Activated T-helper 1 cell treated with Interleukin-2 at 50 U/mL for 16 hours (primary cell): ENCODE measurements around the gene CD6.
"Not testable (repeated sequence)": the region's sequence is repeated elsewhere in the genome, so short reads cannot be mapped to it uniquely, and the experiment has no call there.

Experiments used
- DNase-seq: peaks from one replicate; pipeline ENCODE4 v3.0.0-alpha.2; 2020; ENCODE audit warnings: low read depth

CD6 gene

DNA sequence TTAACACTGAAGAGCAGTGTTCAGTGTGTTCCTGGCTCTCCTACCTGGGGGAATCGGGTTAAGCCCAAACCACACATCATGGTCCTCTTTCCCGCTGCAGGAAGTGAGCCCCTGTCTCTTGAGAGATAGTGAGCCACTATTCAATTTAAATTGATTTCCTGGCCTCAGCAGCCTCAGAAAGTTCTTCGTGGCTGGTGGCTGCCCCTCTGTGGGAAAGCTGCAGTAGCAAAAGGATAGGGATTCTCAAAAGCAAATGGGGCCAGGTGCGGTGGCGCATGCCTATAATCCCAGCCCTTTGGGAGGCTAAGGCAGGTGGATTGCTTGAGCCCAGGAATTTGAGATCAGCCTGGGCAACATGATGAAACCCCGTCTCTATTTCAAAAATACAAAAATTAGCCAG lies 81.7 kb downstream of the CD6 start:
- DNase-seq = no peak

DNA sequence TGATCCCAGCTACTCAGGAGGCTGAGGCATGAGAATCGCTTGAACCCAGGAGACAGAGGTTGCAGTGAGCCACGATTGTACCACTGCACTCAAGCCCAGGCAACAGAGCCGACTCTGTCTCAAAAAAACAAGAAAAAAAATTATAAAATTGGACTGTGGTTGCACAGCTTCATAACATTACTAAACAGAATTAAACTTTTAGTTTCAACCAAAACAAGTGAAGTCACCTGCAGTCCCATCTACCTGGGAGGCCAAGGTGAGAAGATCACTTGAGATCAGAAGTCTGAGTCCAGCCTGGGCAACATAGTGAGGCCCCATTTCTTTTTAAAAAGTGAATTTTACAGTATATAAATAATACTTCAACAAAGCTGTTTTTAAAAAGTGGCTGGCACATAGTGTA lies 83.0 kb downstream of the CD6 start:
- DNase-seq = no peak

DNA sequence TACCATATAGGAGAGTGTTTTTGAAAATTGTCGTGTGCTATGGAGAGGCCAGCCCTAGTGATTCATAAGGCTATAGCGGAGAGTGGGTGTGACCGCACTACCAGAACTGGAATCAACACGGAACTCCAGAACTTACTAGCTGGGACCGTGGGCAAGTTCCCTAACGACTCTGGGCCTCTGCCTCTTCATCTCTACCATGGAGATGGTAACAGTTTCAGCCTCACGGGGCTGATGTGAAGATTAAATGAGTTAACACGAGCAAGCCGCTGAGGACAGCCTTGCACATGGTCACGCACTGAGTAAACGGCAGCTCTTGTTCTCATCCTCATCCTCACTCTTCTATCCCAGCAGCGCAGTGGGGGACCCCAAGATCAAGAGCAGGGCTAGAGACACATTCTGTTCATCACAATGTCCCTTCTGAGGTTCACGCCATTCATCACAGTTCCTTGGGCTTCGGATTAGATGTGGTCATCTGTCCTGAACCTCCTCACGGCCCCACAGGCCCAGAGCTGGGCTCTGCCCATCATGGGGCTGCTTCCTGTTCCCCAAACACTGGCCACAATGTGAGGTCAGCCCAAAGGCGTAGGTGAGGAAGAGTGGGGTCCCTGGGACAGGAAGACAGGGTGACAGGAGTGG lies 83.6 kb downstream of the CD6 start:
- DNase-seq = no peak

DNA sequence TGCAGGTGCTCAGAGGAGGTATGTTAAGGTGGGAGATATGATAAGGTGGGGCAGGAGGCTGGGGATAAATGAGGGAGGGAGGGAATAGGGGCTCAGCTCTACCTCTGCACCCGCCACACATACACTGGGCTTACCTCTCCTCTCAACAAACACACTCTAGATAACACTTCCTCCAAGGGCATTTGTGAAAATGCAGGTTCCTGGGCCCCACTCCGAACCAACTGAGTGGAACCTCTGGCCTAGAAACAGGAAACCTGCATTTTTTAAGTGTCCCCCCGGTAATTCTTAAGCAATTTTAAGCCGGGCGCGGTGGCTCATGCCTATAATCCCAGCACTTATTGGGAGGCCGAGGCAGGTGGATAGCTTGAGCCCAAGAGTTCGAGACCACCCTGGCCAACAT lies 84.3 kb downstream of the CD6 start:
- no peak for DNase-seq

DNA sequence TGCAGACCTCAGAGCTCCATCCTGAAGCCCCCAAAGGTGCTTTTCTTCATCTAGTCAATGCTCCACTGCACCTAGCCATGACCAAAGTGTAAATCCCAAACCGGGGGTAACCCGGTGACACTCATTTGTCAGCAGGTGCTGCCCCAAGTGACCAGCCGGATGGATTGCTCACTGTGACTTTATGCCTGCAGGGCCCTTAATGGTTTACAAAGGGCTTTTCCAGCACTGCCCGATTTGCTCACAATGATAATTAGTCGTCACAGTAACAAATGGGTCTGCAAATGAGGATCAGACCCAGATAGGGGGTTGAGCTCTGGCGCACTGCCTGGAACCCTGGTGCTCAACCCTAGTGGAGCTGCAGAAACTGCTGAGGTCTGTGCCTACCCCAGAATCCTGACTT lies 85.1 kb downstream of the CD6 start:
- no peak for DNase-seq

DNA sequence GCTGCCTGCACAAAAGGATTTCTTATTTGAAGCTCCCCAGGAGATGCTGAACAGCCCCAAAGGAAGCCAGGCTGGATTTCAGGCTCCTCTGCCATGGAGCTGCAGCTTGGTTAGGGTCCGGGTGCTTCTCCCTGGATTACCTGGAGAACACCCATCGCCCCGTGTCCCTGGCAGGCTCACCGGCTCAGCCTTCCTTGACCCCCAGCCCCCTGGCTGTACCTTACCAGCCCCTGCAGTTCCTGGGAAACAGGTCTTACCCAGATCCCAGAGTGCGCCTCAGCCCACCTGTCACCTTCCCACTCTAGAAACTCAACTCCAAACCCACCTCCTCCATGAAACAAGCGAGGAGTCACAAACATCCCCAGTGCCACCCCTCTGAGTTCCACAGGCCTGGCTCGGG lies 85.5 kb downstream of the CD6 start:
- no peak for DNase-seq

DNA sequence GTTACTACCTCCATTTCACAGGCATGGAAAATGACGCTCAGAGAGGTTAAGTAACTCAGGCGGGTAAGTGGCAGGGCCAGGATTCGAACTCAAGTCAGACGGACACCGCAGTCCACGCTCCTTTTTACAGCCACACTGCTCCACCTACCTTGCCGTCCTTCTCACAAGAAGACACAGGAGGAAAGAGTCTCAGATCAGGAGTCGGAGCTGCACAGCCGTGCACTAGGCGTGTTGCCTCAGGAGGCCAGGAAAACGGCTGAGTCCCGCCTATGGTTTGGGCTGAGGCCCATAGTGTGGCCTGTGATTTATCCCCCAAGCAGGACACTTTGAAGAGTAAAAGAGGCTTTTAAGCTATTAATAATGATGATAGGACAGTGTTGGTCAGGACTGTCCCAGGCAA lies 86.1 kb downstream of the CD6 start:
- DNase-seq = no peak

DNA sequence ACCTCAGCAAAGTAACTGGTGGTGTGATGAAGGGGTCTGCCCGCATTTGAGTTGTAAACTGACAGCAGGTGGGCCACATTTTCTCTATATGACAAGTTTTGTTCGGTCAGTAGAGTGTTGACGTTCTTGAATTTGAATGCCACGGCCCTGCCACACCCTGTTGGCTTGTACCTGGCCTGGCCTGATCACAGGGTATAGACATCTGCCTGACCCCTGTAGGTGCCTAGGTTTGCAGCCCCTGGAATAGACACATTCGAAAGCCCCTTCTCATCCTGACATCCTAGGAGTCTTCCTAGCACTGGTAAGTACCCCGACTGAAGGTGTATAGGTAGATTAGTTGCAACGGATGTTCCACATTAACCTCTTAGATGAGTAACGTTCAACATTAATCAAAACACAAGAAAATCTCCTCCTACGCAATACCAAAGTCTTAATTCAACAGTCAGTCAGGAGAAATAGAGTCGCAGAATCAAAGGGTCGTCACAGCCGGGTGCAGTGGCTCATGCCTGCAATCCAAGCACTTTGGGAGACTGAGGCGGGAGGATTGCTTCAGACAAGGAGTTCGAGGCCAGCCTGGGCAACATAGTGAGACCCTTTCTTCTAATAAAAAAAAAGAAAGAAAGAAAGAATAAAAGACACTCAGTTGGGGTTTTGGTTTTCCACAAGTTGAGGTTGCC lies 87.2 kb downstream of the CD6 start:
- no peak for DNase-seq

DNA sequence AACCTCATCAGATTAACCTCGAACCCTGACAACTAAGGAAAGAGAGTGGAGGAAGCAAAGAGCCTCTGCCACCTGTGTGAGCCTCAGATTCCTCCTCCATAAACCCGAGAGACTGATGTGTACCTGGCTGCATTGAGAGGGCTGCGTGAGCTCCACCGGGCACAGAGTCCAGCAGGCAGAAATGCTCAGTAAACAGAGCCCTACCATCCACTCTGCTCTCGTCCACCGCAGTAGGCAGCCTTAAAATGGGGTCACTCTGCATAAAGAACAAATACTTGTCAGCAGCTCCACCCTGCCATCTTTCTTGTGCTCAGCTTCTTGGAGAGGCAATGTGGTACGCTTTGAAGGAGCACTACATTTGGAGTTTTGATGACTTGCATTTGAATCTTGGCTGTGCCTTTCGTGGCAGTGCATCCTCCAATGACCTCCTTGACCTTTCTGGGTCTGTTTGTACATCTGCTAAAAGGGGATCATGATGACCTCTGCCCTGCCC lies 87.8 kb downstream of the CD6 start:
- no peak for DNase-seq

DNA sequence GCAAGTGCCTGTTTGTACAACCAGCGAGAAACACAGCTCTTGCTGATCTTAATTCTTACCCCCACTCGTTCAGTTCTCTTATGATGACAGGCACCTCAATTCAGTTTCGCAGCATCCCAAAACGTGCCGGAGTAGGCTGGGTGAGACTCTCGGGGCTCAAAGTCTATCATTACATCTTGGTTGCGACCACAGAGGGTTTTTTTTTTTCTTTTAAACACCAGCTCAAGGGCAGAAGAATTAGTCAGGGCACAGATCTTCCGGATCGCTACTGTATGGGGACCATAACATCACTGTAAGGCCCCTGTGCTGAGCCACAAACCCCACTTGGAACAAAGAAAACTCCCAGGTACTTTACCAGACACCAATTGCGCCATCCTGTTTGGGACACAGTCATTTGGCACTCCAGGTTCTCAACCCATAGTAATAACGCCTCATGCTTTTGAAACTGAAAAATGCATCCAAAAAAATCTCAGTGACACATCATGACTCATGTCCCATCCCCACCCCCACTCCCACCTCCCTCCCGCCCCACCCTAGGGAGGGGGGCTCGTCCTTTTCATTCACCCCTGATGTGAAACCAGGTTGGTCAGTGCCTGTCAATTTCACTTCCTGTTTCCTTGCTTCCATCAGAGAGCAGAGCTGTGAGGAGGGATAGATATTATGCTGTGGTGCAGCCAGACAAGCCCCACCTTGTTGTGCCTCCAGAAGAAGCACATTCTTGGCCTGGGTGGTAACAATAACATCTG lies 89.8 kb downstream of the CD6 start:
- peak; percentile 54 for DNase-seq

DNA sequence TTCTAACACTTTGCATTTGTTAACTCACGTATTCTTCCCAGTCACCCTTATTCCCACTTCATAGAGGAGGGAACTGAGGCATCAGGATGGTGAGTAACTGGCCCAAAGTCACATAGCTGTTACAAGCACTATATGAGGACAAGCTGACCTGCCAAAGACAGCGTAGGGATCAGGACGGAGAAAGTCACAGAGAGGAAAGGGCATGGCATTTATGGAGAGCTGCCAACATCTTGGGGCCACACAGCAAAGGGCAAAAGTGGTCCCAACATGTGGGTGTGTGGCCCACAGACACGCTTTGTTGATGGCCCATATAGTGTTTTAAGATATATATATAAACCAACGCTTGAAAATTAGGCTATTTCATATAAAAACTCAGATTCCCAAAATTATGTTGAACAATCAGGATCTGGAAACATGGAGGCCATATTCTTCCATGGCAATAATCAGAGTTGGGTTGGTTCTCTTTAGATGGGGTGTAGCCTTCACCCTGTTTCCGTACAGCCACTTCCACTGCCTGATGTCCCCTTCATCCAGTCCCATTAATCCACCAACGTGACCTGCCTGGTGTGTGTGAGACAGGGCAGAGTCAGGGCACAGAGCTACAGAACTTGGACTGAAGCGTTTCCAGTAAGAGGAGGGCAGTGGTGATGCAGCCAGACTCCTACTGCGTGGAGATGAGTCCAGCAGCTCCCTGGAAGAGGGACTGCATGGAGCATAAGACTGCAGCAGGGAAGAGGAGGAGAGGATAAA lies 90.9 kb downstream of the CD6 start:
- no peak for DNase-seq

DNA sequence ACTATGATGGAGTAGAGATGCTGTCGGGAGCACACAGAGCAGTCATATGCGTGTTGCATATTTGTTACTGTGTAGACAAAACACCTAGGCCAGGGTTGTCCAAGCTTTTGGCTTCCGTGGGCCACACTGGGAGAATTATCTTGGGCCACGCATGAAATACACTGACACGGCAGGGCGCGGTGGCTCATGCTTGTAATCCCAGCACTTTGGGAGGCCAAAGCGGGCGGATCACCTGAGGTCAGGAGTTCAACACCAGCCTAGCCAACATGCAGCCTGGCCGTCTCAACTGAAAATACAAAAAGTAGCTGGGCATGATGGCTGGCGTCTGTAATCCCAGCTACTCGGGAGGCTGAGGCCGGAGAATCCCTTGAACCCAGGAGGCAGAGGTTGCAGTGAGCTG lies 93.8 kb downstream of the CD6 start:
- DNase-seq = not testable (repeated sequence)

DNA sequence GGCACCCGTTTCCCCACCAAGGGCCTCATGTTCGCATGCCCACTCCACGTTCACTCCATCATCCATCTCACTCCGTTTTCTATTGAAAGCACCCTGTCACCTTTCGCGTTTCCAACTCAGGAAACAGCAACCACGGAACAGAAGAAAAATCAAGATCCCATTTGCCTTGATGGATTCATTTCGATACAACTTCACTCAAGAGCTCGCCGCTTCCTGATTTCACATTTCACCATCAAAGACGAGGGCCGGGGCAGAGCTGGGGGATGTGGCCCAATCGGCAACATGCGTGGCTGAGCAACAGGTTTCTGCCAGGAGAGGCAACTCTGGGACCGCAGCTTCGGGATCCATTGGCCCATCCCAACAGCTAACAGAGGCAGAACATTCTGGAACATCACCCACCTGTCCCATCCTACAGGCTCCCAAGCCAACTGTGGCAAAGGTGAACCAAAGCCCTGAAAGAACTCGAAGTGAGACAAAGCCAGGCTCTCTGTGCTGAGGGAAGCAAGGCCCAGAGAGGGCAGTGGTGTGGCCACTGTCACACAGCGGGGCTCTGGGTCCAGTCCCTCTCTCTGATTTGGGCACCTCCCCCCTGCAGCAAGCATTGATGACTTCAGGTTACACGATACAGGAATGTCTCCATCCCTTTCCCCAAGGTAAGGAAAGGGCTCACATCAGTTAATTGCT lies 94.6 kb downstream of the CD6 start:
- DNase-seq = no peak

DNA sequence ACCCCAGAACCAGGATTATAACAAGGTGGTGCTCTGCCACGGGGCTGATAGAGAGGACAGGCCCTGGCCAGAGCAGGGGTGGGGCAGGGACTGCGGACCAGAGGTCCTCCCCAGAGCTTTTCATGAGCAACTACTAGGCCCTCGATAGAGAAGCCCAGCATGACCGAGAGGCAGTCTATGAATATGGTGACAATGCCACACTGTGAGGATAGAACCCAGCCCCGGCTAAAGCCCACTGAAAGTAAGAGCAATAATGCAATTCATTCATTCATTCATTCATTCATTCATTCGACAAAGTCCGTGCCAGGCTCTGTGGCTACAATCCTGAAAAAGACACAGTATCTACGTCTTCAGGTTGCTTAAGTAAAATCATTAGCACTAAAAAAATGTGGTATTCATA lies 95.2 kb downstream of the CD6 start:
- DNase-seq = no peak

DNA sequence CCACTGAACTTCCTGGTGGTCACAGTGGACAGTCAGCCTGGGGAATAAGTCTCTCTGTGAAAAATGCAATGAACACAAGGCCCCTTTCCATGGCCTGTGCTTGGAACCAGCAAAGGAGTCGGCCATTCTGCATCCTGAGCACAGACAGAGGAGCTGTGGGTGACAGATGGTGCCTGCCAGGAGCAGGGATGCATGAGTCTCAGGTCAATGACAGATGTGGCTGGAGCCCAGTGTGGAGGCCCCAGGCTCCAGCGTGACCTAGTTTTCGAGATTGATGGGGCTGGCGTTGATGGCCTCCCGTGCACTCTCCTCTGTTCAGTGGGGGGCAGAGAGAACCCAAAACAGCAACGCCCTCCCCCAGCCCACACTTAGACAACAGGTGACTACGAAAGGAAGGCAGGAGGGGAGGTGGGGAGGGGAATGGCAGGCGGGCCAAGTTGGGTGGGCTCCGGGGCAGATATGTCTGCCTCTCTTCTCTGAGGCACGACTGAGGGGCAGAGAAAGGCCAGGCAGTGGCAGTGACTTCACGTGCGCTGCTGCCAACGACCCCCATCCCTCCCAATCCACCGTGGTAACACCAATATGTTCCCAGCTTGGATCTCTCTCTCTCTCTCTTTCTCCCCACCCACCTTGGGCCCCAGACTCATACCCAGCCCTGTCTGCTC lies 96.4 kb downstream of the CD6 start:
- DNase-seq = no peak

DNA sequence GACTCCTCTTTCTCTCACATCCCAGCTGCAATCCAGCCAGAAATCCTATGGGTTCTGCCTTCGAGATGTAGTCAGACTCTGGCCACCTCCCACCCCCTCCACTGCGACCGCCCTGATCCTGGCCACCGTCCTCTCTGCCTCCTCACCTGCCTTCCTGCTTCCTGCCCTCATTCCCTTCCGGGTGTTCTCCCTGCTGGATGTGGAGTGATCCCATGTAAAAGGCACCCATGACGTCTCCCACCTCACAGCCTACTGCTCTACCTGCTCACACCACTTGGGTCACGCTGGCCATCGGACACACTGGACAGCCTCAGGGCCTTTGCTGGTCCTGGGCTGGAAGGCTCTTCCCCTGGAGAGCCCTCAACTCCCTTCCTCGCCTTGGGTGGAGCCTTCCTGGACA lies 97.1 kb downstream of the CD6 start:
- DNase-seq = no peak

DNA sequence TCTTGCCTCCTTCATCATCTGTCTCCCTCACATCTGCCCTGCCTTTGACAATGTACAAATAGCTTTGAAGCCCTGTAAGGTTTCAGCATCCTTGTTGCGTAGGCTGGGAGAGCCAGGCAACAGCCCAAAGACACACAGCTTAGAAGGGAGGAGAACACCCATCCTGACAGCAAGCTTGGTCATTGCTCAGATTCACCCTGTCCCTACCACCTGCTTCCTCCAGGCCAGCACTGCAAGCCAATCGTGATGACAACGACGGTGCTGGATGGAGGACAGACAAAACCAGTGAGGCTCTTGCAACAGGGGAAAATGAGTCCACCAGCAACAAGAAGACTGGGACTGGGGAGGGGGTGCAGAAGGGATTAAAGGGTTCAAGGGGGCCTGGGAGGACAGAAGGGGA lies 97.9 kb downstream of the CD6 start:
- no peak for DNase-seq
